Thyroid gland (tissue), 4 donors: ENCODE measurements around the gene DMXL1. TPM values are rescaled to one million over a fixed set of nuclear protein-coding genes. Genes with fewer than 3 reads are reported as not detected.

Source experiments
- DNase-seq, 2 donors: peaks; one replicate each; pipeline ENCODE4 v3.0.0-alpha.2; 2019
- H3K27ac ChIP-seq, 3 donors: fragments of 200-600 bp; sonication (generic); 1 replicate in 2 of 3; 2 replicates in 1 of 3; pipeline ENCODE4 v1.5.1; 2016 to 2019; ENCODE audit warnings: mild to moderate bottlenecking in 1 of 3, moderate library complexity in 1 of 3
- H3K27me3 ChIP-seq: fragments of 200-600 bp; sonication (generic); one replicate; pipeline ENCODE4 v1.5.1; 2019
- H3K36me3 ChIP-seq, 2 donors: fragments of 200-600 bp; sonication (generic); one replicate each; pipeline ENCODE4 v1.5.1; 2016 to 2019
- H3K4me1 ChIP-seq, 2 donors: fragments of 200-600 bp; sonication (generic); one replicate each; pipeline ENCODE4 v1.5.1; 2017 to 2019
- H3K4me3 ChIP-seq, 3 donors: fragments of 200-600 bp; sonication (generic); replicated peaks in 1 of 3; 1 replicate in 2 of 3; 2 replicates in 1 of 3; pipeline ENCODE4 v1.5.1; 2016; ENCODE audit warnings: mild to moderate bottlenecking in 1 of 3
- H3K9me3 ChIP-seq: fragments of 200-600 bp; sonication (generic); one replicate; pipeline ENCODE4 v1.5.1; 2017
- CTCF ChIP-seq, 6 experiments: fragments of 200-600 bp in 3 of 6; fragments of 450-650 bp in 3 of 6; sonication (generic) in 3 of 6; IDR thresholded peaks; one replicate each; pipeline ENCODE4 v1.5.1; 2016 to 2019; ENCODE audit warnings: antibody characterized with exemption in 6 of 6, mild to moderate bottlenecking in 2 of 6, inconsistent platforms in 1 of 6, moderate library complexity in 1 of 6
- POLR2A ChIP-seq, 2 donors: fragments of 450-650 bp; IDR thresholded peaks; one replicate each; pipeline ENCODE4 v1.6.1; 2017; ENCODE audit warnings: antibody characterized with exemption in 2 of 2, mild to moderate bottlenecking in 2 of 2, moderate library complexity in 1 of 2
- WGBS, 2 donors: methylation state at CpG; one replicate each; pipeline ENCODE4 v1.1.5; 2017; 5-methylcytosine and 5-hydroxymethylcytosine counted together
- intact Hi-C: fragments of 100-400 bp; cut with DNase I; formaldehyde crosslinking; loops from one replicate; pipeline ENCODE4 v1.15.1; 2023
- total RNA-seq, 4 donors: library from RNA; depleted of rRNA; stranded (reverse); fragments of >200 nt; gene quantifications; one replicate each; pipeline ENCODE4 v1.2.3, GENCODE V29; 2016

DMXL1 gene
- total RNA-seq, 4 donors from 2014 or later: 90.8 to 158 (median 95.4) TPM

GRCh38 chr5:119153629-119154028 is 82.7 kb downstream of the DMXL1 start:
- H3K27ac ChIP-seq: no peak overlapping the region
- no peak overlapping the region for H3K4me3 ChIP-seq
- H3K9me3 ChIP-seq: no peaks in the 10 kb centered on the region
- intact Hi-C loops: no loop called here
- H3K27me3 ChIP-seq: no peaks in the 10 kb centered on the region
- H3K36me3 ChIP-seq: peaks cover 11 to 30% of the 10 kb centered on the region in 2 donors
- 96 to 97% methylated on average over 4 of the region's 4 CpGs for WGBS, 2 donors
- no peak for DNase-seq
- no peaks in the 10 kb centered on the region for H3K4me1 ChIP-seq
- TF ChIP-seq CTCF (IDR thresholded peaks at IDR 0.05): no peak
- no peak for TF ChIP-seq POLR2A (IDR thresholded peaks at IDR 0.05)

GRCh38 chr5:119158144-119158543 is 87.3 kb downstream of the DMXL1 start:
- TF ChIP-seq POLR2A (IDR thresholded peaks at IDR 0.05) (no peak), CTCF (IDR thresholded peaks at IDR 0.05) (no peak)
- no peaks in the 10 kb centered on the region for H3K9me3 ChIP-seq
- DNase-seq: no peak
- H3K4me3 ChIP-seq: no peak overlapping the region
- no peak overlapping the region for H3K27ac ChIP-seq
- intact Hi-C loops: no loop called here
- H3K27me3 ChIP-seq: no peaks in the 10 kb centered on the region
- WGBS, 2 donors: 93 to 98% methylated on average over 2 of the region's 2 CpGs
- peaks cover 0 to 22% of the 10 kb centered on the region in 2 donors for H3K36me3 ChIP-seq
- no peaks in the 10 kb centered on the region for H3K4me1 ChIP-seq

- intact Hi-C loops: no loop called here
- H3K36me3 ChIP-seq: peaks cover 0 to 13% of the 10 kb centered on the region in 2 donors
- no peaks in the 10 kb centered on the region for H3K27me3 ChIP-seq
- H3K4me1 ChIP-seq: no peaks in the 10 kb centered on the region
- no peak overlapping the region for H3K27ac ChIP-seq
- H3K4me3 ChIP-seq: no peak overlapping the region
- TF ChIP-seq POLR2A (IDR thresholded peaks at IDR 0.05) (no peak), CTCF (IDR thresholded peaks at IDR 0.05) (no peak)
- 89 to 100% methylated on average over 3 of the region's 4 CpGs for WGBS, 2 donors
- H3K9me3 ChIP-seq: no peaks in the 10 kb centered on the region
- DNase-seq: no peak
These were observed 90.5 kb downstream of the DMXL1 start for GRCh38 chr5:119161430-119161829.

GRCh38 chr5:119166026-119166425 is 95.1 kb downstream of the DMXL1 start:
- Histone ChIP-seq H3K4me3 (no peak overlapping the region), H3K27me3 (no peaks in the 10 kb centered on the region), H3K27ac (no peak overlapping the region), H3K9me3 (no peaks in the 10 kb centered on the region), H3K36me3 (peaks cover 0 to 13% of the 10 kb centered on the region in 2 donors), H3K4me1 (no peaks in the 10 kb centered on the region)
- intact Hi-C loops: no loop called here
- no peak for DNase-seq
- TF ChIP-seq CTCF (IDR thresholded peaks at IDR 0.05) (no peak), POLR2A (IDR thresholded peaks at IDR 0.05) (no peak)
- WGBS, 2 donors: 64 to 69% methylated on average over 4 of the region's 4 CpGs

GRCh38 chr5:119168401-119168800 is 97.5 kb downstream of the DMXL1 start:
- TF ChIP-seq POLR2A (IDR thresholded peaks at IDR 0.05) (no peak), CTCF (IDR thresholded peaks at IDR 0.05) (no peak)
- no peak for DNase-seq

More at GRCh38 chr5:119168401-119168800, 97.5 kb downstream of the DMXL1 start:
- WGBS, 2 donors: 94 to 96% methylated on average over 1 of the region's 1 CpG
- peaks cover 0 to 5% of the 10 kb centered on the region in 2 donors for H3K36me3 ChIP-seq
- no peak overlapping the region for H3K27ac ChIP-seq
- no peaks in the 10 kb centered on the region for H3K4me1 ChIP-seq
- no peaks in the 10 kb centered on the region for H3K9me3 ChIP-seq
- no peak overlapping the region for H3K4me3 ChIP-seq
- intact Hi-C loops: no loop called here
- H3K27me3 ChIP-seq: no peaks in the 10 kb centered on the region
